ENCODE data around the gene RPTOR. TPM values are rescaled to one million over a fixed set of nuclear protein-coding genes. Genes with fewer than 3 reads are reported as not detected.

Gene RPTOR
- polyA plus RNA-seq, 1 donor, result 31.1 TPM

DNA sequence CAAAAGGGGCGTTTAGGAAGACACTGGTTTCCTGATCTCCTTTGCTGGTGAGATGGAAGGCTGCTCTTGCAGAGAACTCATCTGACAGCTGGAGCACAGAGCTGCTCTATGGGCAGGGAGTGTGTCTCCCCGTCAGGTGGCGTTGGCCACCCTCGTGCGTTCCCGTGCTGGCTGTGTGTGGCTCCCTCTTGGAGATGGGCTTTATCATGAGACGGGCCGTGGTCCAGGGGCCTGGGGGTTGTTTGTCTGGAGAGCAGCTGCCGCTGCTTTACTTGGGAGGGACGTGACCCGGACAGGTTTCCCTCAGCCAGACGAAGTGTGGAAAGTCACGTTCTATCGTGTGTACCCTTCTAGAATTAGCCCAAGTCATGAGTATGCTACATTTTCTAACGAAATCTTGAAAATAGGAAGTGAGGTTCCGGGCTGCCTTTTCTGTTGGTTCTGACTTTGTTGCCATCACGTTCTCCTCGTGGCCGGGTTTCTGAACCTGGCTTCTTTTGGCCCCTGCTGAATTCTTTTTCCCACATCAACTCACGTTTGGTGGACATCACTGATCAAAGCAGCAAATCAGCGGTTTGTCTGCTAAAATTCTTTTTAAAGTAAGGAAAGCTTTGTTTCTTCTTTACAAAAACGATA lies 341.4 kb downstream of the RPTOR start:
- no peak for DNase-seq

GRCh38 chr17:80886641-80887573 lies 342.3 kb downstream of the RPTOR start:
- DNase-seq, result no peak

DNA sequence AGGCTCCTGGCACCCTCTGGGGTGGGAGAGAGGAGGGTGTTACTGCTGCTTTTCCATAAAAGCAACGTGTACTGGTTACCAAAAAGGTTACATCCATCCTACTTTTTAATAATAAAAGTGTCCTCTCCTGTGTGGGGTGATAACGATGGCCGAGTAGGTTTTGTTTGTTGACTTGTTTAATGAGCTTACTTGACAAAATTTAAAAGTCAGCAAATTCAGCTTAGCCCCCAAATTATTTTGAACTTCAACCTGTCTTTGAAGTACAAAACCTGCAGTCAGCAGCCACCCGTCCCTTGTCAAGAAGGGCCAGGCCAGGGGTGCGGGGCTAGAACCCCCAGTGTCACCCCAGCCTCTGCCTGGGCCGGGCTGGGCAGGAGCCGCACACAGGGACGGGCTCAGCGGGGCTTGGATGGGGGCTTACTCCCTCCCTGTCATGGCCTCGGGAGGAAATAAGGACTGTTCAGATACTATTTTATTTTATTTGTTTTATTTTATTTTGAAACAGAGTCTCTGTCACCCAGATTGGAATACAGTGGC lies 343.1 kb downstream of the RPTOR start:
- no peak for DNase-seq

GRCh38 chr17:80888276-80889160 lies 343.9 kb downstream of the RPTOR start:
- no peak for DNase-seq

DNA sequence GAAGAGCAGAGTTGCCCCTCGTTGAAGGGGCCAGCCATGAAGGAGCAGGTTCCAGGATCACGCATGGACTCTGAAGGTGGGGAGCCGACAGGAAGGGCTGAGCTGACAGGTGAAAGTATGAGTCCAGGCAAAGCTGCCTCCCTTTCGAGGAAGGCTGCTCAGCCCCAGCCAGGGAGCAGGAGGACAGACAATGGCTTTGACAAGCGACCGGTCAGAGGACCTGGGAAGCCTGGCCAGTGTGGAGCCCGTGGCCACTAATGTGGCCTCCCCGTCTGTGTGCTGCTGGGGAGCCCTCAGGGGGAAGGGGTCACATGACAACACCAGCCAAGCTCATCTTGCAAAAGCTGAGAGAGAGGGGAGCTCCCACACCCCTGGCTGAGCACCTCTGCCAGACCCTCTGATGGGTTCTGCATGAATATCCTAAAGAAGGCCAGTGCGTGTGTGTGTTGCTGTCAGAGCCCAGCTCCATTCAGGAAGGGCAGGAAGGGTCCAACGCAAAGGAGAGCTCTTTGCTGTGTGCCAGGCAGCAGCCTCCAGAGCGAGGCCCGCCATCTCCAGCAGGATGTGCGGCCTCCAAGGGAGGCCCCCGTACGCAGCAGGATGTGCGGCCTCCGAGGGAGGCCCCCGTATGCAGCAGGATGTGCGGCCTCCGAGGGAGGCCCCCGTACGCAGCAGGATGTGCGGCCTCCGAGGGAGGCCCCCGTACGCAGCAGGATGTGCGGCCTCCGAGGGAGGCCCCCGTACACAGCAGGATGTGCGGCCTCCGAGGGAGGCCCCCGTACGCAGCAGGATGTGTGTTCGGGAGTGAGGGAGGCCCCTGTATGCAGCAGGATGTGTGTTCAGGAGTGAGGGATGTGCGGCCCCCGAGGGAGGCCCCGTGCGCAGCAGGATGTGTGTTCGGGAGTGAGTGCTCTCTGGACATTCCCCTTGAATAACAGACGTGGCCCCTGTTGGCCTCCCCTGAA lies 344.9 kb downstream of the RPTOR start:
- no peak for DNase-seq

GRCh38 chr17:80890196-80890920 lies 345.7 kb downstream of the RPTOR start:
- no peak for DNase-seq

DNA sequence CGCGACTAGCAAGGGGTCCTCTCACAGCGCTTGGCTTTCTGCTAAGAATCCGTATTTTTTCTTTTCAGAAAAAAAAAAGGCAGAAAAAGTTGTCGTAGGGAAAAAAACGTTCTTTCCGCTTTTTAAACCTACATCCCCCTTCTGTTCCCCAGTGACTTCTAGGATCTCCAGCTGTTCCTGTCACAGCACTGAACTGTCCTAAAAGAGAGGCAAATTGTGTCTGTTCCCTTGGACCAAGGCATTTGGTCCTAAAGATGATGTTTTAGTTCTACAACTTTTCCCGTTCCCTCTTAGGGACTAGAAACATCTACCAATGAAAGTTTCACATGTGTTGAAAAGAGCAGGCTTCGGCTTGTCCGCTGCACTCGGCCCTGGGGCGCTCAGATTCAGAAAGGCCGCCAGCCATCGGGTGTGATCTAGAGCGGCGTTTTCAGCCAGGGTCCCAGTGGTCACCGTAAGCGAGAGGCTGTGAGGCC lies 346.3 kb downstream of the RPTOR start:
- no peak for DNase-seq

DNA sequence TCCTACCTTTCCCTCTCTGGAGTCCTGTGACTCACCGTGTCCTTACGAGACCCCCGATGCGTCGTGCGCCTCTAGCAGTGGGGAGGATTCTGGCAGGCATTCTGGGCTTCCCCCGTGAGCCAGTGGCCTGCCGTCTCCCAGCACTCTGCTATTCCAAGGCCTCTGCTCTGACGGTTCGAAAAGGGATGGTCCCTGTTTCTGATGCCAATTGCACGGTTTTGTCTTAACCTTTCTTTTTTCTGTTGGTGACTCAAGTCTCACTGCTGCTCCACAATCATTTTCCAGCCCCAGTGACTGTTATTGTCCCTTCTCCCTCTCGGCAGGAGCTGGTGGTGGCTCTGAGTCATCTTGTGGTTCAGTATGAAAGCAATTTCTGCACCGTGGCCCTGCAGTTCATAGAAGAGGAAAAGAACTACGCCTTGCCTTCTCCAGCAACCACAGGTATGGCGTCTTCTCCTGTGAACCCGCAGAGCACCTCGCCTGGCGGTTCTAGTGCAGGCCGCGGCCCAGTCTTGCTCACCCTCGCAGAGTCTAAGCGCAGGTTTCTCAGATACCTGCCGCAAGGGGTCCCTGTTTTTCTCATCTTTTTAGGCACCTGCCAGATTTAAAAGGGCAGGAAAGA lies 346.9 kb downstream of the RPTOR start:
- peak; percentile 66 for DNase-seq

GRCh38 chr17:80892019-80892855 lies 347.6 kb downstream of the RPTOR start:
- peak; percentile 61 for DNase-seq

GRCh38 chr17:80892900-80893603 lies 348.4 kb downstream of the RPTOR start:
- no peak for DNase-seq

DNA sequence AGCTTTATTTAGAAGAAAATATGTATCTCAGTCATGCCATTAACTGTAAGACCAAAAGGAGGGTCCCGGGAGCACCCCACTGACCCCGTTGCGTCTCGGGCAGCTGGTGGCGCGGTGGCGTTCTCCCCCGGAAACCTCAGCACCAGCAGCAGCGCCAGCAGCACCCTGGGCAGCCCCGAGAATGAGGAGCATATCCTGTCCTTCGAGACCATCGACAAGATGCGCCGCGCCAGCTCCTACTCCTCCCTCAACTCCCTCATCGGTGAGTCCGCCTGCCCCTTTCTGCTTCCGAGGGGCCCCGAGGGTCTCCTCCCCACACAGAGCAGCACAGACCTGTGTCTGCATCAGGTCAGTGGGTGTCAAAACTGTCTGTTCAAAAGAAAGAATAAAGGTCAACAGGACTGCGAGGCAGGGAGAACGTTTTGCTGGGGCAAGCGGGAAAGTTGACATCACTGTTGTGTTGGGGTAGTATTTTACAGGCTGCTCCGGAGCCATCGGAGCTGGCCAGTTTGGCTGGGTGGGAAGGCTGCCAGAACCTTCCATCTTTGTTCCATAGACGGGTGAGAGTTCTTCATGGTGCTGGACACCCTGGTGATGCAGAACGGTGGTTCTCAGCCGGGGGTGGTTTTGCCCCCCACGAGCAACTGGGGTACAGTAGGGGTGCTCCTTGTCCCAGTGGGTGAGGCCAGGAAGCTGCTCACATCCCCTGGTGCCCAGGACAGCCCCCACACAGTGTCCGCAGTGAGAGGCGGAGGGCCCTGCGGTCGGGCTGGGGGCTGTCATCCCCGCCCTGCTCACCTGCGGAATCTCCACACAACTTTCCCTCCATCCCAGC lies 349.2 kb downstream of the RPTOR start:
- no peak for DNase-seq

DNA sequence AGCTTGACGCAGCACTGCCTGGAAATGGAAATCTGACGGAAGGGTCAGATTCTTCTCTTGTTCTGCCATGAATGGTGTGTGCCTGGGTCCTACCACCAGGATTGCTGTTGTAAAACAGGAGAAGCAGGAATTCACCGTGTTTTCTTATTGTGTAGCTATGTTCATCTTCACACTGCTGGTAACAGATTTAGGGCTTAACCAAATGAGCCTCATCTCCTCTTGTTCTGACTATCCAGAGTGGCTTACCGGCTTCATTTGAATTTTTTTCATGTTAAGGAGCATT lies 349.7 kb downstream of the RPTOR start:
- no peak for DNase-seq

GRCh38 chr17:80894726-80895125 lies 350.1 kb downstream of the RPTOR start:
- no peak for DNase-seq

DNA sequence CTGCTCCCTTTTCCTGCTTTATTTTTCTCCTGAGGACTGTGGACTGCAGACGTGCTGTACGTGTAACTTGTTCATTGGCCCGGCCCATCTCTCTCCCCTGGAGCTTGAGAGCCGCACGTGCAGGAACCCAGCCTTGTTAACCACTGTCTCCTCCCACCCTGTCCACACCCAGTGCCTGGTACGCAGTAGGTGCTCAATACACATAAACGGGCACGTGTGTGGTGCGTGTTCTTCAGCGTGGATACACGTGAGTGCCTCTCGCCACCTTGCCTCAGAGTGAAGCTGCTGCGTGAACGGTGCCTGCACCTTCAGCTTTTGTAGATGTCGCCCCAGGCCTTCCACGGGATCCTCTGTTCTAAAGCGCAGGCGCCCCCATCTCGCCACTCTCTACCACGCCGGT lies 350.7 kb downstream of the RPTOR start:
- DNase-seq, result no peak

GRCh38 chr17:80898716-80899115 lies 354.1 kb downstream of the RPTOR start:
- DNase-seq, result no peak

DNA sequence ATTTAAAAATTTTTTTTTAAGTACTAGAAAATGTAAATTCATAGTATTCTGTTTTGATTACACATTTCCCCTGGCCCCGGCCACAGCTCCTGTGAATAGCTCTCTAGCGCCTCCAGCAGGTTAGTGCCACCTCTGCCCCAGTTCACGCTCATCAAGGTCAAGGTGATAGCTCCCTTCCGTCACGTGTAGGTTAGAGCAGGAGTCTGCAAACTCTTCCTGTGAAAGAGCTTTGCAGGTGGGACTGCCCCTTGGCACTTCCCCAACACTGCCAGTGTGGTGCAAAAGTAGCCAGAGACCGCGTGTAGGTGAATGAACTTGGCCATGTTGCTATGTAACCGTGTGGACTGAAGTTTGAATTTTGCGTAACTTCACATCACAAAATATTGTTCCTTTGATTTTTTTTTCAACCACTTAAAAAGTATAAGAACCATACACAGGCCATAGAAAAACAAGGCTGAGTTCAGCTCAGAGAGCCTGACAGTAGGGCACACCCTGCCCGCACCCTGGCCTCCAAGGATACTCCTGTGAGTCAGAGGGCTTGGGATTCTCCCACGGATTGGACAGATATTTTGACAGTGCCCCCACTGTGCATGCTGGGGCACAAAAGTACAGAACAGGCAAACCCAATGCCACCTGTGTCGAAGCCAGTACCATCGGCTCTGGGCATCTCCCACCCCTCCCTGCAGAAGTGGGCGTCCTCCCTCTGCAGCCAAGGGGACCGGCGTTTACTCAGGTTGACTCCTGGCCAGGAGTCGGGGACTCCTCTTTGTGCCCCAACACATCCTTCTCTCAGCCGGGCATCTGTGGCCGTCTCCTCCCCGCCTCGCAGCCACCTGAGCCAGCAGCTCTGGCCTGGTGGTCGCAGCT lies 355.0 kb downstream of the RPTOR start:
- DNase-seq, result no peak

GRCh38 chr17:80901319-80901718 lies 356.7 kb downstream of the RPTOR start:
- DNase-seq, result no peak
